Measurements from ENCODE around the gene MYO10. TPM values are rescaled to one million over a fixed set of nuclear protein-coding genes. Genes with fewer than 3 reads are reported as not detected.

MYO10 gene
- total RNA-seq, 1 experiment from 2014 or later: 89.8 TPM

- TF ChIP-seq TCF7 (CRISPR knock-in tag; IDR thresholded peaks at IDR 0.05; ENCODE audit: low read depth) (no peak), TP53 (CRISPR knock-in tag; IDR thresholded peaks at IDR 0.05) (no peak), GTF2I (CRISPR knock-in tag; conservative IDR thresholded peaks at IDR 0.05) (no peak), IRF2 (CRISPR knock-in tag; IDR thresholded peaks at IDR 0.05; ENCODE audit: borderline replicate concordance, low read depth) (no peak), ZNF671 (CRISPR knock-in tag; IDR thresholded peaks at IDR 0.05) (no peak), SOX15 (CRISPR knock-in tag; IDR thresholded peaks at IDR 0.05) (no peak), JAZF1 (CRISPR knock-in tag; IDR thresholded peaks at IDR 0.05) (no peak), NFATC4 (CRISPR knock-in tag; IDR thresholded peaks at IDR 0.05) (no peak), RORB (CRISPR knock-in tag; IDR thresholded peaks at IDR 0.05) (no peak), PRRX2 (CRISPR knock-in tag; IDR thresholded peaks at IDR 0.05) (no peak), ETV6 (CRISPR knock-in tag; IDR thresholded peaks at IDR 0.05) (no peak), CREB1 (CRISPR knock-in tag; IDR thresholded peaks at IDR 0.05) (no peak)
- TF ChIP-seq, protein P1, sequence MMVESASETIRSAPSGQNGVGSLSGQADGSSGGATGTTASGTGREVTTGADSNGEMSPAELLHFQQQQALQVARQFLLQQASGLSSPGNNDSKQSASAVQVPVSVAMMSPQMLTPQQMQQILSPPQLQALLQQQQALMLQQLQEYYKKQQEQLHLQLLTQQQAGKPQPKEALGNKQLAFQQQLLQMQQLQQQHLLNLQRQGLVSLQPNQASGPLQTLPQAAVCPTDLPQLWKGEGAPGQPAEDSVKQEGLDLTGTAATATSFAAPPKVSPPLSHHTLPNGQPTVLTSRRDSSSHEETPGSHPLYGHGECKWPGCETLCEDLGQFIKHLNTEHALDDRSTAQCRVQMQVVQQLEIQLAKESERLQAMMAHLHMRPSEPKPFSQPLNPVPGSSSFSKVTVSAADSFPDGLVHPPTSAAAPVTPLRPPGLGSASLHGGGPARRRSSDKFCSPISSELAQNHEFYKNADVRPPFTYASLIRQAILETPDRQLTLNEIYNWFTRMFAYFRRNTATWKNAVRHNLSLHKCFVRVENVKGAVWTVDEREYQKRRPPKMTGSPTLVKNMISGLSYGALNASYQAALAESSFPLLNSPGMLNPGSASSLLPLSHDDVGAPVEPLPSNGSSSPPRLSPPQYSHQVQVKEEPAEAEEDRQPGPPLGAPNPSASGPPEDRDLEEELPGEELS (CRISPR knock-in tag; IDR thresholded peaks at IDR 0.05): no peak
- TF ChIP-seq, protein P2, sequence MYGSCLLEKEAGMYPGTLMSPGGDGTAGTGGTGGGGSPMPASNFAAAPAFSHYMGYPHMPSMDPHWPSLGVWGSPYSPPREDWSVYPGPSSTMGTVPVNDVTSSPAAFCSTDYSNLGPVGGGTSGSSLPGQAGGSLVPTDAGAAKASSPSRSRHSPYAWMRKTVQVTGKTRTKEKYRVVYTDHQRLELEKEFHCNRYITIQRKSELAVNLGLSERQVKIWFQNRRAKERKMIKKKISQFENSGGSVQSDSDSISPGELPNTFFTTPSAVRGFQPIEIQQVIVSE (CRISPR knock-in tag; IDR thresholded peaks at IDR 0.05; ENCODE audit: borderline replicate concordance): no peak
Measured at GRCh38 chr5:16849181-16849580, 86.9 kb downstream of the MYO10 start (continued).

- POLR2A ChIA-PET: no interaction called here
Measured at GRCh38 chr5:16844952-16845351, 91.1 kb downstream of the MYO10 start.

DNA sequence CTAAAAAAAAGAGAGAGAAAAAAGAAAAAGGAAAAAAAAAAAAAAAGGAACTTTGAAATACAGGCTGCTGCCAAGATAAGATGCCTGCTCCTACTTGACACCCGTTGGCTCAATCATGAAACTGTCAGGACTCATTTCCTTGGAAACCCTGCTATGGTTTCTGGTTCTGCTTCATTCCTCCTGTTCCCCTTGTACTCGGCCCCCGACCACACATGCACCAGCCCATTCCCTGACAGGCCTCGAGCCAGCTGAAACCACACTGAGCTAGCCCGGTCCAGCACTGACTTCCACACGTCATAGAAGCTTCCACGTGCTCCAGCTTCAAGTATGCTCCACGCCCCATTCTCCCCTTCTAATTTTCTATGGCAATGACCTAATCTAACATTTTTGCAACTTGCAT lies 93.2 kb downstream of the MYO10 start:
- no peak for DNase-seq (ENCODE audit: low spot score)
- H3K4me1 Mint-ChIP-seq: peaks cover 19% of the 10 kb centered on the region
- POLR2A ChIA-PET: no interaction called here
- no peak overlapping the region for H3K27ac Mint-ChIP-seq
- no peak overlapping the region for H3K4me3 Mint-ChIP-seq
- CTCF ChIA-PET: interaction anchor here (1.3 to 2.4 kb wide), 2 partner anchors 290 to 347 kb away, joined by 4 to 11 read pairs; no protein-coding TSS in a partner anchor
- no peak for ATAC-seq
- H3K36me3 Mint-ChIP-seq: no peaks in the 10 kb centered on the region
- no peaks in the 10 kb centered on the region for H3K9me3 Mint-ChIP-seq
- H3K27me3 Mint-ChIP-seq (ENCODE audit: low read depth): no peaks in the 10 kb centered on the region
- TF ChIP-seq TCF7 (CRISPR knock-in tag; IDR thresholded peaks at IDR 0.05; ENCODE audit: low read depth): no peak
- TF ChIP-seq, protein P3, sequence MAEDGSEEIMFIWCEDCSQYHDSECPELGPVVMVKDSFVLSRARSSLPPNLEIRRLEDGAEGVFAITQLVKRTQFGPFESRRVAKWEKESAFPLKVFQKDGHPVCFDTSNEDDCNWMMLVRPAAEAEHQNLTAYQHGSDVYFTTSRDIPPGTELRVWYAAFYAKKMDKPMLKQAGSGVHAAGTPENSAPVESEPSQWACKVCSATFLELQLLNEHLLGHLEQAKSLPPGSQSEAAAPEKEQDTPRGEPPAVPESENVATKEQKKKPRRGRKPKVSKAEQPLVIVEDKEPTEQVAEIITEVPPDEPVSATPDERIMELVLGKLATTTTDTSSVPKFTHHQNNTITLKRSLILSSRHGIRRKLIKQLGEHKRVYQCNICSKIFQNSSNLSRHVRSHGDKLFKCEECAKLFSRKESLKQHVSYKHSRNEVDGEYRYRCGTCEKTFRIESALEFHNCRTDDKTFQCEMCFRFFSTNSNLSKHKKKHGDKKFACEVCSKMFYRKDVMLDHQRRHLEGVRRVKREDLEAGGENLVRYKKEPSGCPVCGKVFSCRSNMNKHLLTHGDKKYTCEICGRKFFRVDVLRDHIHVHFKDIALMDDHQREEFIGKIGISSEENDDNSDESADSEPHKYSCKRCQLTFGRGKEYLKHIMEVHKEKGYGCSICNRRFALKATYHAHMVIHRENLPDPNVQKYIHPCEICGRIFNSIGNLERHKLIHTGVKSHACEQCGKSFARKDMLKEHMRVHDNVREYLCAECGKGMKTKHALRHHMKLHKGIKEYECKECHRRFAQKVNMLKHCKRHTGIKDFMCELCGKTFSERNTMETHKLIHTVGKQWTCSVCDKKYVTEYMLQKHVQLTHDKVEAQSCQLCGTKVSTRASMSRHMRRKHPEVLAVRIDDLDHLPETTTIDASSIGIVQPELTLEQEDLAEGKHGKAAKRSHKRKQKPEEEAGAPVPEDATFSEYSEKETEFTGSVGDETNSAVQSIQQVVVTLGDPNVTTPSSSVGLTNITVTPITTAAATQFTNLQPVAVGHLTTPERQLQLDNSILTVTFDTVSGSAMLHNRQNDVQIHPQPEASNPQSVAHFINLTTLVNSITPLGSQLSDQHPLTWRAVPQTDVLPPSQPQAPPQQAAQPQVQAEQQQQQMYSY (CRISPR knock-in tag; IDR thresholded peaks at IDR 0.05): no peak
- TF ChIP-seq ESRRA (CRISPR knock-in tag; IDR thresholded peaks at IDR 0.05; ENCODE audit: borderline replicate concordance): no peak
- TF ChIP-seq NR2C2 (CRISPR knock-in tag; IDR thresholded peaks at IDR 0.05): no peak
- no peak for TF ChIP-seq ZNF396 (CRISPR knock-in tag; IDR thresholded peaks at IDR 0.05; ENCODE audit: borderline replicate concordance)
- no peak for TF ChIP-seq AR (CRISPR knock-in tag; IDR thresholded peaks at IDR 0.05)
- TF ChIP-seq IRF2 (CRISPR knock-in tag; IDR thresholded peaks at IDR 0.05; ENCODE audit: borderline replicate concordance, low read depth): no peak
- no peak for TF ChIP-seq ZBTB43 (CRISPR knock-in tag; IDR thresholded peaks at IDR 0.05)
- TF ChIP-seq, protein P4, sequence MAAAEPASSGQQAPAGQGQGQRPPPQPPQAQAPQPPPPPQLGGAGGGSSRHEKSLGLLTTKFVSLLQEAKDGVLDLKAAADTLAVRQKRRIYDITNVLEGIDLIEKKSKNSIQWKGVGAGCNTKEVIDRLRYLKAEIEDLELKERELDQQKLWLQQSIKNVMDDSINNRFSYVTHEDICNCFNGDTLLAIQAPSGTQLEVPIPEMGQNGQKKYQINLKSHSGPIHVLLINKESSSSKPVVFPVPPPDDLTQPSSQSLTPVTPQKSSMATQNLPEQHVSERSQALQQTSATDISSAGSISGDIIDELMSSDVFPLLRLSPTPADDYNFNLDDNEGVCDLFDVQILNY (CRISPR knock-in tag; IDR thresholded peaks at IDR 0.05): no peak

More at GRCh38 chr5:16844952-16845351, 91.1 kb downstream of the MYO10 start:
- ATAC-seq (no peak), DNase-seq (ENCODE audit: low spot score) (no peak)
- H3K27ac Mint-ChIP-seq: no peak overlapping the region
- peaks cover 6% of the 10 kb centered on the region; the same call in 1 of the 2 replicates for H3K4me1 Mint-ChIP-seq
- no peaks in the 10 kb centered on the region for H3K27me3 Mint-ChIP-seq (ENCODE audit: low read depth)
- no peaks in the 10 kb centered on the region for H3K9me3 Mint-ChIP-seq
- no peak overlapping the region for H3K4me3 Mint-ChIP-seq
- H3K36me3 Mint-ChIP-seq: no peaks in the 10 kb centered on the region
- TF ChIP-seq GTF2I (CRISPR knock-in tag; conservative IDR thresholded peaks at IDR 0.05): no peak
- no peak for TF ChIP-seq ATF1 (CRISPR knock-in tag; IDR thresholded peaks at IDR 0.05)
- TF ChIP-seq, protein P5, sequence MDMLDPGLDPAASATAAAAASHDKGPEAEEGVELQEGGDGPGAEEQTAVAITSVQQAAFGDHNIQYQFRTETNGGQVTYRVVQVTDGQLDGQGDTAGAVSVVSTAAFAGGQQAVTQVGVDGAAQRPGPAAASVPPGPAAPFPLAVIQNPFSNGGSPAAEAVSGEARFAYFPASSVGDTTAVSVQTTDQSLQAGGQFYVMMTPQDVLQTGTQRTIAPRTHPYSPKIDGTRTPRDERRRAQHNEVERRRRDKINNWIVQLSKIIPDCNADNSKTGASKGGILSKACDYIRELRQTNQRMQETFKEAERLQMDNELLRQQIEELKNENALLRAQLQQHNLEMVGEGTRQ (CRISPR knock-in tag; IDR thresholded peaks at IDR 0.05): no peak
- CTCF ChIA-PET: interaction anchor here (0.6 to 1.6 kb wide), 2 partner anchors 179 to 288 kb away, joined by 5 read pairs; no protein-coding TSS in a partner anchor
